CD4-positive, alpha-beta T cell treated with Interleukin-6 at 100 ng/mL for 8 hours (primary cell): ENCODE results near the gene PID1.
"Not testable (repeated sequence)": the region's sequence is repeated elsewhere in the genome, so short reads cannot be mapped to it uniquely, and the experiment has no call there.

Experiments used
- DNase-seq: peaks from one replicate; pipeline ENCODE4 v3.0.0-alpha.2; 2020; ENCODE audit warnings: mixed read lengths, low spot score

PID1 gene

GRCh38 chr2:229212241-229212640 lies 58.8 kb downstream of the PID1 start:
- DNase-seq, result no peak

- DNase-seq, result no peak
These were observed 60.4 kb downstream of the PID1 start for GRCh38 chr2:229210641-229211040.

- DNase-seq, result no peak
These were observed 64.5 kb downstream of the PID1 start for GRCh38 chr2:229206548-229206947.

GRCh38 chr2:229205704-229206103 lies 65.4 kb downstream of the PID1 start:
- DNase-seq, result no peak

- no peak for DNase-seq
These were observed 68.4 kb downstream of the PID1 start for GRCh38 chr2:229202646-229203045.

GRCh38 chr2:229201521-229201920 lies 69.6 kb downstream of the PID1 start:
- DNase-seq, result no peak

- DNase-seq, result no peak
These were observed 71.8 kb downstream of the PID1 start for GRCh38 chr2:229199267-229199666.

GRCh38 chr2:229196448-229196847 lies 74.6 kb downstream of the PID1 start:
- DNase-seq, result no peak

- DNase-seq, result no peak
These were observed 75.6 kb downstream of the PID1 start for GRCh38 chr2:229195346-229195947.

GRCh38 chr2:229193281-229193680 lies 77.8 kb downstream of the PID1 start:
- no peak for DNase-seq

- DNase-seq, result no peak
These were observed 79.7 kb downstream of the PID1 start for GRCh38 chr2:229191413-229191812.

- DNase-seq, result not testable (repeated sequence)
These were observed 84.0 kb downstream of the PID1 start for GRCh38 chr2:229187123-229187522.

GRCh38 chr2:229181641-229182040 lies 89.4 kb downstream of the PID1 start:
- DNase-seq, result no peak

- DNase-seq, result no peak
These were observed 90.4 kb downstream of the PID1 start for GRCh38 chr2:229180658-229181057.

- no peak for DNase-seq
These were observed 91.5 kb downstream of the PID1 start for GRCh38 chr2:229179628-229180027.

- DNase-seq, result no peak
These were observed 92.4 kb downstream of the PID1 start for GRCh38 chr2:229178706-229179105.

- DNase-seq, result no peak
These were observed 93.0 kb downstream of the PID1 start for GRCh38 chr2:229178117-229178516.

- no peak for DNase-seq
These were observed 95.0 kb downstream of the PID1 start for GRCh38 chr2:229176136-229176535.

GRCh38 chr2:229175497-229175863 lies 95.6 kb downstream of the PID1 start:
- no peak for DNase-seq

GRCh38 chr2:229174794-229175496 lies 96.1 kb downstream of the PID1 start:
- DNase-seq, result no peak

GRCh38 chr2:229173825-229174359 lies 97.2 kb downstream of the PID1 start:
- no peak for DNase-seq

- no peak for DNase-seq
These were observed 100.2 kb downstream of the PID1 start for GRCh38 chr2:229170916-229171315.

- DNase-seq, result no peak
These were observed 100.9 kb downstream of the PID1 start for GRCh38 chr2:229170171-229170570.

GRCh38 chr2:229169751-229170150 lies 101.3 kb downstream of the PID1 start:
- DNase-seq, result no peak
